Measurements from ENCODE around the gene CAP2.

DNA sequence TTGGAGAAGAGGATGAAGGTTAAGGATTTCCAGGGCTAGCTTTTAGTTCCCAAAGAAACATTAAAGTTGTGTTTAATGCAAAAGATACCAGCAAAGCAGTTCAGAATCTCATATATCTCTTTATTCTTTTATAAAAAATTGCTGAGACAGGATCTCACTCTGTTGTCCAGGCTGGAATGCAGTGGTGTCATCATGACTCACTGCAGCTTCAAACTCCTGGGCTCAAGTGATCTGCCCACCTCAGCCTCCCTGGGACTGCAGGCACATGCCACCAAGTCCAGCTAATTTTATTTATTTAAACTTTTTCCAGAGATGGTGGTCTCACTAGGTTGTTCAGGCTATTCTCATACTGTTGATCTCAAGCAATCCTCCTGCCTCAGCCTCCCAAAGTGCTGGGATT is 41.1 kb upstream of the CAP2 start:
- TF ChIP-seq, protein P1, sequence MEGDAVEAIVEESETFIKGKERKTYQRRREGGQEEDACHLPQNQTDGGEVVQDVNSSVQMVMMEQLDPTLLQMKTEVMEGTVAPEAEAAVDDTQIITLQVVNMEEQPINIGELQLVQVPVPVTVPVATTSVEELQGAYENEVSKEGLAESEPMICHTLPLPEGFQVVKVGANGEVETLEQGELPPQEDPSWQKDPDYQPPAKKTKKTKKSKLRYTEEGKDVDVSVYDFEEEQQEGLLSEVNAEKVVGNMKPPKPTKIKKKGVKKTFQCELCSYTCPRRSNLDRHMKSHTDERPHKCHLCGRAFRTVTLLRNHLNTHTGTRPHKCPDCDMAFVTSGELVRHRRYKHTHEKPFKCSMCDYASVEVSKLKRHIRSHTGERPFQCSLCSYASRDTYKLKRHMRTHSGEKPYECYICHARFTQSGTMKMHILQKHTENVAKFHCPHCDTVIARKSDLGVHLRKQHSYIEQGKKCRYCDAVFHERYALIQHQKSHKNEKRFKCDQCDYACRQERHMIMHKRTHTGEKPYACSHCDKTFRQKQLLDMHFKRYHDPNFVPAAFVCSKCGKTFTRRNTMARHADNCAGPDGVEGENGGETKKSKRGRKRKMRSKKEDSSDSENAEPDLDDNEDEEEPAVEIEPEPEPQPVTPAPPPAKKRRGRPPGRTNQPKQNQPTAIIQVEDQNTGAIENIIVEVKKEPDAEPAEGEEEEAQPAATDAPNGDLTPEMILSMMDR (IDR thresholded peaks at IDR 0.05): no peak
- no peak for TF ChIP-seq POLR2A (IDR thresholded peaks at IDR 0.05)
